Stimulated activated CD4-positive, alpha-beta T cell treated with anti-CD3 and anti-CD28 coated beads, Interleukin-12 subunit alpha, Interleukin-12 subunit beta, amount 100 ng/mL, for 48 hours (primary cell): ENCODE data around the gene SLC51A.
"Not testable (repeated sequence)": the region's sequence is repeated elsewhere in the genome, so short reads cannot be mapped to it uniquely, and the experiment has no call there.

ENCODE experiments used
- DNase-seq, 3 donors: peaks; one replicate each; pipeline ENCODE4 v3.0.0-alpha.2; 2020; ENCODE audit warnings: low read depth in 2 of 3, low spot score in 1 of 3

The SLC51A gene

GRCh38 chr3:196216089-196216564 is at the start of gene SLC51A:
TSS of gene SLC51A (plus strand) at chr3:196216534. CDS start at chr3:196216713, 179 bp downstream.
- DNase-seq: no peak

- DNase-seq: peak in 2 of 3 donors; percentile 12 to 34
Measured at GRCh38 chr3:196166741-196167140, 49.6 kb upstream of the SLC51A start.

GRCh38 chr3:196168808-196169391 is 47.4 kb upstream of the SLC51A start:
- no peak for DNase-seq

- DNase-seq: no peak
Measured at GRCh38 chr3:196169836-196170240, 46.5 kb upstream of the SLC51A start.

DNA sequence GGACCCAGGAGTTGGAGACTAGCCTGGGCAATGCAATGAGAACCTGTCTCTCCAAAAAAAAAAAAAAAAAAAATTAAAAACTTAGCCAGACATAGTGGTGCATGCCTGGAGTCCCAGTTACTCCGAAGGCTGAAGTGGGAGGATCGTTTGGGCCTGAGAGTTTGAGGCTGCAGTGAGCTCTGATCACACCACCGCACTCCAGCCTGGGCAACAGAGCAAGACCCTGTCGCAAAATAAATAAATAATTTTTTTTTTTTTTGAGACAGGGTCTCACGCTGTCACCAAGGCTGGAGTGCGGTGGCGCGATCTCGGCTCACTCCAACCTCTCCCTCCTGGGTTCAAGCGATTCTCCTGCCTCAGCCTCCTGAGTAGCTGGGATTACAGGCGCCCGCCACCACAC is 46.0 kb upstream of the SLC51A start:
- DNase-seq: not testable (repeated sequence)

DNA sequence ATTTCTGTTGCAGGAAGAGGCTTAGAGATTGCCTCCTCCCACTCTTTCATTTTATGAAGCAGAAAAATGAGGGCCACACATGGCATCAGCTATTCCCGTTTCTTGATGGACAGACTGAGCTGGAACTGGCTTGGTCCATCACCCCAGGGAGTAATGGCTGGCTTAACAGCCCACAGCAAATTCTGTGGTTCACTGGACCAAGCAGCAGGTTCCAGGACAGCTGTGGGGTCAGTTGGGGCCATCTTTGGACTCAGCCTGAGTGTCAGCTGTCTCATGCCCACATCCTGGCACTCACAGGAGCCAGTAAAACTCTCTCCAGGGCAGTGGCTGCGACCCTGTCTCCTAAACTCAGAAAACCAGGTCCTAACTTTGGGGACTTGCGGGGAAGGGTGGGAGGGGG is 41.7 kb upstream of the SLC51A start:
- DNase-seq: no peak

DNA sequence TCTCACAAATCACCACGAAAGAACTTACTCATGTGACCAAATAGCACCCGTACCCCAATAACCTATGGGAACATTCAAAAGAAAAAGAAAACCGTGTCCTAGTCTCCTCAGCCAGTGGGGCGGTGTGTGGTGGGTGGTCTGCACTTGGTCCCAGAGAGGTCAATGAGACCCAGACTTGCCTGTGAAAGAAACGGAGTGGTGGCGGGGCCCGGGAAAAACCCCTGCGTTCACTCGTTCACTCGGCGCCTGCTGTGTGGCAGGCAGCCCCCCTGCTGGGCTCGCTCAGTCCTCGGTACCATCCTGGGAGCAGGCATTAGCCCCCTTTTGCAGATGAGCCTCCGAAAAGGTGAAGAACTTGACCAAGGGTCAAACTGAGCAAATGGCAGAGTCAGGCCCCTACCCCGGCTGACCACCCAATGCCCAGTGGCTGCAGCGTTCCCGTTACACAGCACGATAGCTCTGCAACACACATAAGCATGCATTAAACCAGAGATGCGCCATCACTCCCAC is 41.2 kb upstream of the SLC51A start:
- no peak for DNase-seq

- DNase-seq: no peak
Measured at GRCh38 chr3:196175722-196176121, 40.6 kb upstream of the SLC51A start.

GRCh38 chr3:196177567-196177966 is 38.8 kb upstream of the SLC51A start:
- DNase-seq: no peak

DNA sequence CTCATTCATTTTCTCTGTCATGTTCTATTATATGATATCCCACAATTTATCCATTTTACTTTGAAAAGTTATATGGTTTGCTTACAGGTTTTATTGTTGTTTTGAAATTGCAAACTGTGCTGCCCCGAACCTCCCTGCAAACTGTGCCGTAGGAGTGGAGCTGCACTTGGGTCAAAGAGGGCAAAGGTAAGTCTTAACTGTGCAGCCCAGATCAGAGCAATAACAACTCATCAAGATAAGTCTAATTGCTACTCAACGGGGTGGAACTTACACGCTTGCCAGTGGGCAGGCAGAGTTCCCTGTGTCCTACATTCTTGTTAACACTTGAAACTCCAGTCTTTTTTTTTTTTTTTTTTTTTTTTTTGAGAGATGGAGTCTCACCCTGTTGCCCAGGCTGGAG is 38.4 kb upstream of the SLC51A start:
- DNase-seq: no peak

DNA sequence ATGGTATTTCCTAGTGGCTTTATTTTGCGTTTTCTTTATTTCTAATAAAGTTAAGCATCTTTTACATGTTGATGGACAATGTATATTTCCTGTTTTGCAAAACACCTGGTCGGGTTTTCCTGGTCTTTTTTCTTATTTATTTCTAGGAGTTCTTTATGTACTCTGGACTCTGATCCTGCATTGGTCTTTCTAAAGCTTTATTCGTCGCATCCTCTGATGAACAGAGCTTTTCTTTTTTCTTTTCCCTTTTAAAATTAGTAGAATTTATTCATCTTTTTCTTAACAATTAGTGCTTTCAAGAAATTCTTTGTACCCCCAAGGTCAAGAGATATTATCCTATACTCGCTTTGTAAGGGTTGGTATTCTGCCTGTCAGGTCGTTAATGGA is 37.3 kb upstream of the SLC51A start:
- DNase-seq: no peak

GRCh38 chr3:196179380-196180308 is 36.7 kb upstream of the SLC51A start:
- peak; percentile 64 to 83 (median 70) for DNase-seq

DNA sequence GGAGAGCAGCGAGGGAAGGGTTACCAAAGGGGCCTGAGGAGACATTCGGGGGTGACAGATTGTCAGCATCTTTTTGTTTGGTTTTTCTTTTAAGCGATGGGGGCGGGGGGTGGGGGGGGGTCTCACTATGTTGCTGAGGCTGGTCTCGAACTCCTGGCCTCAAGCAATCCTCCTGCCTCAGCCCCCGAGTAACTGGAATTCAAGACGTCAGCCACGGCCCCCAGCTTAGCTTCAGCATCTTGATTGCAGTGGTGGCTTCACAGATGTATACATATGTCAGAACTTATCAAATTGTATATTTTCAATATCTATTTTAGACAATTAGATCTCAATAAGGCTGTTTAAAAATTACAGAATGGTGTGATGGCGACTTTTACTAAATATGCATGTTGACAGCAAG is 36.0 kb upstream of the SLC51A start:
- no peak for DNase-seq

DNA sequence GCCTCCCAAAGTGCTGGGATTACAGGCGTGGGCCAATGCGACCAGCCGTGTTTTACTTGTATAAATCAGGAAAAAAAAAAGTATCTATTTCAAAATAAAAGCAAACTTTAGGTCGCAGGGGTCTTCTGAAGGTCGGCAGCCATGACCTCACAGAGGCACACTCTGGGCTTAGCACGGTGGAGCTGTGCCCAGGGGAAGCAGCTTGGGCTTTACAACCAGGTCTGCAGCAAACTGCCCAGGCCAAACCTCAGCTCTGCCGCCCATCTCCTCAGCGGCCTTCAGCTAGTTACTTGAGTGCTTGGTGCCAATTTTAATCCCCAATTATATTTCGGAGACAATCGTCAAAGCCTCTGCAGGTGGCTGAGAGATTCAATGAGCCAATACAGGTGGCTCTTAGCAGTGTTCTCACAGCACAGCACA is 35.2 kb upstream of the SLC51A start:
- no peak for DNase-seq

DNA sequence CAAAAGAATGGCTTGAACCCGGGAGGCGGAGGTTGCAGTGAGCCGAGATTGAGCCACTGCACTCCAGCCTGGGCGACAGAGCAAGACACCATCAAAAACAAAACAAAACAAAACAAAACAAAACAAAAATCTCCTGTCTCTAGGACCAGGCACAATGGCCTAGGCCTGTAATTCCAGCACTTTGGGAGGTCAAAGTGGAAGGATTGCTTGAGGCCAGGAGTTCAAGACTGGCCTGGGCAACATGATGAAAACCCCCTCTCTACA is 32.2 kb upstream of the SLC51A start:
- DNase-seq: not testable (repeated sequence)

DNA sequence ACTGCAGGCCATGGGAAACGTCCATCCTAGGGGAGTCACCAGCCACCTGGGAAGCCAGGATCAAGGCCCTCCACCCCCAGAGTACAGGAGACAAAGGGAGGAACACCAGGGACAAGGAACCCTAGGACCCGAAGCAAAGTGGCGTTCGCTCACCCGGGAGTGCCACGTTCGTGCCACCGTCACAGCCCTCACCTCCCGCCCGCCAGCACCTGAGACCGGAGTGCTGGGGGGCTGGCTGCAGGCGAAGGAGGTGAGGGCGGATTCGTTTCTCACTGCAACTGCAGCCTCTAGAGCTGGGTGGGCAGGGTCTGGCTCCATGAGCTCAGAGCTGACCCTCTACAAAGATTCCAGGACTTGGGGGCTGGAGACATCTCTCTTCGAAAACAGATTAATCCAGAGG is 31.5 kb upstream of the SLC51A start:
- no peak for DNase-seq

DNA sequence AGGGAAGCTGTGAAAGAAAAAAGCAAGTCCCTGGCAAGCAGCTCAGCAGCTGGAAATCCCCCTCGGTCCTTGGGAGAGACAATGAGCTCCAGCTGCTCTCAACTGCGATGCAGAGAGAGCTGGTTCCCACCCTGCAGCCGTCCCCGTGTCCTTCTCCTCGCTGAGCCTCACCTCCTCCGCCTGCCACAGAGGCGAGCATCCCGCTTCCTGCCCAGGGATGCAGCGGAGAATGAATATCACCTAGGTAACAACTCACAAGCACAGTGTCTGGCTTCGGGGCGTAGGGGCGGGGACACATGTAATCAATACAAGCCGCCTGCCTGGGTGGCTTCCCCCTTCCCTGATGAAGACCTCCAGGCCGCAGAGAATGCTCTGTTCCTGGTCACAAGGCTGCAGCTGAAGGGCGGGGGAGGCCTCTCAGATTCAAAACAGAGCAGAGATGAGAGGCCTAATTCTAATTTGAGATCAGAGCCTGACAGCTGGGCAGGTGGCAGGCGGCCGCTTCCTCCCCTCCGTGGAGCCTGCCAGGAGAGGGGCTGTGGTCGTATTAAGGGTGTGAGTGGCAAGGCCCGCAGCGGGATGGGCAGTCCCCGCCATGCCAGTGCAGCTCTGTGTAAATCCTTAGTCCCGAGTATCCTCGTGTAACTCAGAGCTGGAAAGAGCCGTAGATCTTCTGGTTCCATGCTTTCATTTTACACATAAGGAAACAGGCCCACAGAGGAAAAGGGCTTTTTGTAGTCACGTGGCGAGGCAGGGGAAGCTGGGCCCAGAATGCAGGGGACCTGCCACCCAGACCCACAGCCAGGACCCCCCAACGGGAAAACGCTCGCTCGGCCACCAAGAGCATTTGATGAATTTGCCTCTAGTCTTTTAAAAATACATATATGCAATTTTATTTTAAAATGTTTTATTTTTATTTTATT is 29.4 kb upstream of the SLC51A start:
- DNase-seq: no peak

- no peak for DNase-seq
Measured at GRCh38 chr3:196189566-196190347, 26.6 kb upstream of the SLC51A start.

DNA sequence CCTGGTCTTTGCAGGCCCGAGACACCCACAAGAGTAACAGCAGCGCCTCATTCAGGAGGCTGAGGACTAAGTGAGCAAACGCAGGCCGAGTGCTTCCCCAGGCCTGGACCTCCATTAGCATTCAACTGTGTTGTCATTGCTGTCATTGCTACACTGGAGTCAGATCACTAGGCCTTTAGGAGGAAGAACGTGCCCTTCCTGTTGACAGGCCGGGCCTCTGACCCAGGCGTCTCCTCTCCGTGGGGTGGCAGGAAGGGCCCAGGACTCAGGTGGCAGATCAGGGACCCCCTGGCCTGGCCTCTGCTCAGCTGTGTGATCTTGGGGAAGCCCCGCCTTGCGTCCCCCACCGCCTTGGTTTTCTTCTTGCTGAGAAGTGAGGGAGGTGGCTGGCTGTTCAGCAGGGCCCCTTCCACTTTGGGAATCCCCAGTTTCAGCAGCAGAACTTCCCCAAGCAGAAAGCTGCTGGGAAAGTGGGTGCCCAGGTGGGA is 24.3 kb upstream of the SLC51A start:
- DNase-seq: peak in 1 of 3 donors; percentile 35

DNA sequence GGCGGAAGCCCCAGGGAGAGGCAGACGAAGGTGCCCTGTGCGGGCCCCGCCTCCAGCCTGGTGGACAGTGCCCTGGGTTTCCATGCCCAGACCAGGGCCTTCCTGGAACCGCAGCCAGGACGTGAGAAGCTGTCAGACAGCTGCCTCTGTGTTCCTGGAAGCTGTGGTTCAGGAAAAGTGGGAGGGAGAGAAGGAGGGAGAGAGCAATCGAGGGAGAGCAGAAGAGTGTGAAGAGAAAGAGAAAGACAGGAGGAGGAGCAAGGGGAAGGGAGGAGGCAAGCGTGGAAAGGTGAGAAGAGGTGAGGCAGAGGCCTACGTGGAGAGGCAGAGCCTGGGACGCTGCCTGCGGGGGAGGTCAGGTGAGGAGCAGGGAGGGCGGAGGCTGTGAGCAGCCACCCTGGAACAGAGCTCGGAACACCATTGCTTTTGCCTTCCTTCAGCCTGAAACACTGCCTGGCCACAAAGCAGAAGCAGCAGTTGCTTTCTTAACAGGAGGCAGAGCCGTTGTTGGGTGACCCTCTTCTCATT is 23.7 kb upstream of the SLC51A start:
- DNase-seq: no peak
